ENCODE measurements around the gene CYFIP1. TPM values are rescaled to one million over a fixed set of nuclear protein-coding genes. Genes with fewer than 3 reads are reported as not detected.

CYFIP1 gene
- total RNA-seq, 4 donors from 2014 or later, result 31.1 to 52.6 (median 37.4) TPM

- Histone ChIP-seq H3K36me3 (peaks cover 0 to 23% of the 10 kb centered on the region in 2 donors), H3K27ac (no peak overlapping the region), H3K4me3 (no peak overlapping the region), H3K4me1 (peaks cover 3 to 7% of the 10 kb centered on the region in 2 donors), H3K9me3 (no peaks in the 10 kb centered on the region), H3K27me3 (no peaks in the 10 kb centered on the region)
- DNase-seq, result no peak
- intact Hi-C loops (cut with DNase I; ENCODE audit: low total_unique reads) (no loop called here), in situ Hi-C loops (cut with MboI; ENCODE audit: low sequenced_read_pairs in 4 of 4) (no loop called here)
- TF ChIP-seq POLR2A (IDR thresholded peaks at IDR 0.05) (no peak), CTCF (IDR thresholded peaks at IDR 0.05 in 4 of 5, conservative IDR thresholded peaks at IDR 0.05 in 1 of 5) (no peak)
- no peak for ATAC-seq
Measured at GRCh38 chr15:22850055-22850454, 130.1 kb downstream of the CYFIP1 start.

- in situ Hi-C loops (cut with MboI; ENCODE audit: low sequenced_read_pairs in 4 of 4), result no loop called here
- no peaks in the 10 kb centered on the region for H3K9me3 ChIP-seq
- peaks cover 5 to 17% of the 10 kb centered on the region in 2 donors for H3K4me1 ChIP-seq
- H3K36me3 ChIP-seq, result no peaks in the 10 kb centered on the region
- no peak overlapping the region for H3K4me3 ChIP-seq
- TF ChIP-seq POLR2A (IDR thresholded peaks at IDR 0.05), result no peak
- TF ChIP-seq CTCF (IDR thresholded peaks at IDR 0.05 in 4 of 5, conservative IDR thresholded peaks at IDR 0.05 in 1 of 5), result no peak
- H3K27me3 ChIP-seq, result no peaks in the 10 kb centered on the region
- DNase-seq (no peak), ATAC-seq (no peak)
- intact Hi-C loops (cut with DNase I; ENCODE audit: low total_unique reads), result no loop called here
- H3K27ac ChIP-seq, result peak overlapping the region; percentile 34 to 70 (median 64)
Measured at GRCh38 chr15:22846073-22846472, 134.1 kb downstream of the CYFIP1 start.

GRCh38 chr15:22845289-22845900, 134.8 kb downstream of the CYFIP1 start:
- TF ChIP-seq CTCF (IDR thresholded peaks at IDR 0.05 in 4 of 5, conservative IDR thresholded peaks at IDR 0.05 in 1 of 5) (no peak), POLR2A (IDR thresholded peaks at IDR 0.05) (no peak)
- DNase-seq, result peak in 1 of 2 donors; percentile 58
- Histone ChIP-seq H3K4me1 (peaks cover 8 to 23% of the 10 kb centered on the region in 2 donors), H3K9me3 (no peaks in the 10 kb centered on the region), H3K27me3 (no peaks in the 10 kb centered on the region), H3K36me3 (no peaks in the 10 kb centered on the region), H3K27ac (peak overlapping the region; percentile 34 to 70 (median 64)), H3K4me3 (no peak overlapping the region)
- intact Hi-C loops (cut with DNase I; ENCODE audit: low total_unique reads), result no loop called here
- peak; percentile 71 to 90 for ATAC-seq
- in situ Hi-C loops (cut with MboI; ENCODE audit: low sequenced_read_pairs in 4 of 4), result no loop called here

- intact Hi-C loops (cut with DNase I; ENCODE audit: low total_unique reads), result no loop called here
- Histone ChIP-seq H3K27ac (peak overlapping the region; percentile 28 to 70 (median 64)), H3K27me3 (no peaks in the 10 kb centered on the region), H3K4me1 (peaks cover 16 to 27% of the 10 kb centered on the region in 2 donors), H3K4me3 (no peak overlapping the region), H3K9me3 (no peaks in the 10 kb centered on the region), H3K36me3 (no peaks in the 10 kb centered on the region)
- ATAC-seq, result peak; percentile 38 to 81
- in situ Hi-C loops (cut with MboI; ENCODE audit: low sequenced_read_pairs in 4 of 4), result no loop called here
- no peak for TF ChIP-seq POLR2A (IDR thresholded peaks at IDR 0.05)
- DNase-seq, result no peak
Measured at GRCh38 chr15:22844421-22845288, 135.5 kb downstream of the CYFIP1 start.

Data from gastrocnemius medialis (tissue), 4 donors.